Bronchial epithelial cell (primary cell): Measurements from ENCODE around the gene AFAP1L2. TPM values are rescaled to one million over a fixed set of nuclear protein-coding genes. Genes with fewer than 3 reads are reported as not detected.

Experiments used
- DNase-seq: peaks from one replicate; pipeline ENCODE4 v3.0.0-alpha.2; 2010; ENCODE audit warnings: low read depth
- FAIRE-seq: peaks from 2 replicates; lab custom pipeline; 2011; peaks lifted over from hg19 to GRCh38; lab: Jason Lieb, UNC
- H3K27me3 ChIP-seq: 2 replicates; pipeline ENCODE4 v1.5.1; 2011; ENCODE audit warnings: low read length; ENCODE audit not compliant: control insufficient read depth, insufficient read depth
- H3K36me3 ChIP-seq: 2 replicates; pipeline ENCODE4 v1.5.1; 2011; ENCODE audit warnings: low read length; ENCODE audit not compliant: control insufficient read depth, insufficient read depth
- H3K4me3 ChIP-seq: 2 replicates; pipeline ENCODE4 v1.5.1; 2011; ENCODE audit warnings: mild to moderate bottlenecking, low read depth, low read length, control low read depth
- CTCF ChIP-seq: IDR thresholded peaks from 2 replicates; pipeline ENCODE4 v1.5.1; 2011; ENCODE audit warnings: mild to moderate bottlenecking, moderate library complexity, low read length, control low read depth, inconsistent platforms; ENCODE audit not compliant: insufficient read depth, severe bottlenecking
- total RNA-seq: library from RNA; depleted of rRNA; stranded (reverse); fragments of >200 nt; gene quantifications from 2 replicates; pipeline ENCODE4 v1.2.1, GENCODE V29; 2014

Gene AFAP1L2
- total RNA-seq, 1 donor from 2014 or later, result 6.8 TPM

- TF ChIP-seq CTCF, result no peak
- H3K36me3 ChIP-seq, result no peaks in the 10 kb centered on the region
- no peak overlapping the region for H3K4me3 ChIP-seq
- FAIRE-seq (peak; percentile 99), DNase-seq (peak; percentile 99)
- no peaks in the 10 kb centered on the region for H3K27me3 ChIP-seq
Measured at GRCh38 chr10:114320249-114321116, 83.8 kb downstream of the AFAP1L2 start.

GRCh38 chr10:114319406-114320248 is 84.7 kb downstream of the AFAP1L2 start:
- Histone ChIP-seq H3K36me3 (no peaks in the 10 kb centered on the region), H3K27me3 (no peaks in the 10 kb centered on the region), H3K4me3 (no peak overlapping the region)
- TF ChIP-seq CTCF, result no peak
- DNase-seq, result peak; percentile 63
- FAIRE-seq, result no peak

GRCh38 chr10:114316744-114317143 is 87.6 kb downstream of the AFAP1L2 start:
- Histone ChIP-seq H3K27me3 (no peaks in the 10 kb centered on the region), H3K4me3 (no peak overlapping the region), H3K36me3 (no peaks in the 10 kb centered on the region)
- TF ChIP-seq CTCF, result no peak
- DNase-seq, result no peak
- no peak for FAIRE-seq

- H3K27me3 ChIP-seq, result no peaks in the 10 kb centered on the region
- no peak overlapping the region for H3K4me3 ChIP-seq
- DNase-seq (no peak), FAIRE-seq (no peak)
- no peak for TF ChIP-seq CTCF
- no peaks in the 10 kb centered on the region for H3K36me3 ChIP-seq
Measured at GRCh38 chr10:114315566-114316420, 88.5 kb downstream of the AFAP1L2 start.

GRCh38 chr10:114313866-114314265 is 90.4 kb downstream of the AFAP1L2 start:
- Histone ChIP-seq H3K36me3 (no peaks in the 10 kb centered on the region), H3K27me3 (no peaks in the 10 kb centered on the region)
- no peak for TF ChIP-seq CTCF

More at GRCh38 chr10:114313866-114314265, 90.4 kb downstream of the AFAP1L2 start:
- H3K4me3 ChIP-seq, result no peak overlapping the region
- DNase-seq, result no peak
- FAIRE-seq, result peak; percentile 82
